Measurements from ENCODE around the gene FAM227B.
"Not testable (repeated sequence)": the region's sequence is repeated elsewhere in the genome, so short reads cannot be mapped to it uniquely, and the experiment has no call there.

Gene FAM227B

GRCh38 chr15:49441356-49441755 lies 179.3 kb downstream of the FAM227B start:
- in situ Hi-C loops (cut with MboI; ENCODE audit: low sequenced_read_pairs) = no loop called here

GRCh38 chr15:49439678-49440395 lies 180.8 kb downstream of the FAM227B start:
- in situ Hi-C loops (cut with MboI; ENCODE audit: low sequenced_read_pairs) = no loop called here

- in situ Hi-C loops (cut with MboI; ENCODE audit: low sequenced_read_pairs) = no loop called here
Observed at GRCh38 chr15:49438962-49439631, 181.5 kb downstream of the FAM227B start.

- in situ Hi-C loops (cut with MboI; ENCODE audit: low sequenced_read_pairs) = no loop called here
Observed at GRCh38 chr15:49436751-49437150, 183.9 kb downstream of the FAM227B start.

- in situ Hi-C loops (cut with MboI; ENCODE audit: low sequenced_read_pairs) = no loop called here
Observed at GRCh38 chr15:49435174-49435573, 185.4 kb downstream of the FAM227B start.

GRCh38 chr15:49430046-49430445 lies 190.6 kb downstream of the FAM227B start:
- in situ Hi-C loops (cut with MboI; ENCODE audit: low sequenced_read_pairs) = no loop called here

- in situ Hi-C loops (cut with MboI; ENCODE audit: low sequenced_read_pairs) = no loop called here
Observed at GRCh38 chr15:49428409-49429095, 192.1 kb downstream of the FAM227B start.

- in situ Hi-C loops (cut with MboI; ENCODE audit: low sequenced_read_pairs) = no loop called here
Observed at GRCh38 chr15:49427372-49427771, 193.2 kb downstream of the FAM227B start.

GRCh38 chr15:49424954-49425353 lies 195.7 kb downstream of the FAM227B start:
- in situ Hi-C loops (cut with MboI; ENCODE audit: low sequenced_read_pairs) = no loop called here

GRCh38 chr15:49423901-49424550 lies 196.6 kb downstream of the FAM227B start:
- in situ Hi-C loops (cut with MboI; ENCODE audit: low sequenced_read_pairs) = no loop called here

GRCh38 chr15:49423021-49423420 lies 197.6 kb downstream of the FAM227B start, which contains the start of gene FGF7:
FGF7 (plus strand) TSS chr15:49423242; CDS start chr15:49424298, 1,056 bp downstream.
- in situ Hi-C loops (cut with MboI; ENCODE audit: low sequenced_read_pairs) = no loop called here

- in situ Hi-C loops (cut with MboI; ENCODE audit: low sequenced_read_pairs) = no loop called here
Observed at GRCh38 chr15:49421991-49422390, 198.6 kb downstream of the FAM227B start.

- in situ Hi-C loops (cut with MboI; ENCODE audit: low sequenced_read_pairs) = no loop called here
Observed at GRCh38 chr15:49418811-49419210, 201.8 kb downstream of the FAM227B start.

GRCh38 chr15:49415638-49416037 lies 205.0 kb downstream of the FAM227B start:
- in situ Hi-C loops (cut with MboI; ENCODE audit: low sequenced_read_pairs) = no loop called here

- in situ Hi-C loops (cut with MboI; ENCODE audit: low sequenced_read_pairs) = no loop called here
Observed at GRCh38 chr15:49415149-49415548, 205.5 kb downstream of the FAM227B start.

GRCh38 chr15:49412797-49413196 lies 207.8 kb downstream of the FAM227B start:
- in situ Hi-C loops (cut with MboI; ENCODE audit: low sequenced_read_pairs) = no loop called here

GRCh38 chr15:49410641-49411040 lies 210.0 kb downstream of the FAM227B start:
- in situ Hi-C loops (cut with MboI; ENCODE audit: low sequenced_read_pairs) = no loop called here

GRCh38 chr15:49406352-49407118 lies 214.1 kb downstream of the FAM227B start:
- in situ Hi-C loops (cut with MboI; ENCODE audit: low sequenced_read_pairs) = no loop called here

GRCh38 chr15:49402515-49403296 lies 217.9 kb downstream of the FAM227B start:
- in situ Hi-C loops (cut with MboI; ENCODE audit: low sequenced_read_pairs) = not testable (repeated sequence)

GRCh38 chr15:49387471-49387870 lies 233.1 kb downstream of the FAM227B start:
- in situ Hi-C loops (cut with MboI; ENCODE audit: low sequenced_read_pairs) = no loop called here

All from HL-60/S4 treated with retinoic acid at 250 ng/mL for 4 days and 3 days (cell line).